WTC11 (cell line): ENCODE measurements around the gene DSG4. TPM values are rescaled to one million over a fixed set of nuclear protein-coding genes. Genes with fewer than 3 reads are reported as not detected.

Source experiments
- ATAC-seq: fragments of 200-7000 bp; cut with Tn5 transposase; 2 replicates; pipeline ENCODE4 v1.10.0; 2021; ENCODE audit warnings: mild to moderate bottlenecking, moderate library complexity
- CTCF ChIA-PET: fragments of 300-600 bp; sonication (Branson Sonifier 250); formaldehyde crosslinking; loops from one replicate; lab custom pipeline; 2021; ENCODE audit warnings: antibody characterized with exemption; lab: Charles Lee
- POLR2A ChIA-PET: fragments of 350-600 bp; sonication (Branson Sonifier 250); formaldehyde crosslinking; loops from one replicate; lab custom pipeline; 2021; ENCODE audit warnings: antibody characterized with exemption; lab: Charles Lee
- DNase-seq: peaks from one replicate; pipeline ENCODE4 v3.0.0; 2021; ENCODE audit warnings: low spot score
- H3K27ac Mint-ChIP-seq: 2 replicates; pipeline ENCODE4 v1.8.0; 2021; ENCODE audit warnings: mixed read lengths
- H3K27me3 Mint-ChIP-seq: 2 replicates; pipeline ENCODE4 v1.8.0; 2021; ENCODE audit warnings: low read depth, mild to moderate bottlenecking, moderate library complexity, mixed read lengths
- H3K36me3 Mint-ChIP-seq: 2 replicates; pipeline ENCODE4 v1.8.0; 2021; ENCODE audit warnings: mixed read lengths
- H3K4me1 Mint-ChIP-seq: 2 replicates; pipeline ENCODE4 v1.8.0; 2022; ENCODE audit warnings: mixed read lengths
- H3K4me3 Mint-ChIP-seq: 2 replicates; pipeline ENCODE4 v1.8.0; 2021; ENCODE audit warnings: mild to moderate bottlenecking, moderate library complexity, mixed read lengths
- H3K9me3 Mint-ChIP-seq: 2 replicates; pipeline ENCODE4 v1.8.0; 2021; ENCODE audit warnings: mixed read lengths
- AFF4 ChIP-seq: sonication (generic); formaldehyde crosslinking; IDR thresholded peaks from 2 replicates; pipeline ENCODE4 v1.8.1; 2023; ENCODE audit warnings: mild to moderate bottlenecking, missing genetic modification reagents, borderline replicate concordance
- ATF6 ChIP-seq: sonication (generic); formaldehyde crosslinking; IDR thresholded peaks from 2 replicates; pipeline ENCODE4 v1.8.1; 2023; ENCODE audit warnings: mild to moderate bottlenecking, missing genetic modification reagents
- CDX4 ChIP-seq: fragments of 250-450 bp; sonication (Bioruptor Pico); IDR thresholded peaks from 2 replicates; pipeline ENCODE4 v1.9.0; 2021; ENCODE audit warnings: moderate library complexity, mild to moderate bottlenecking, inconsistent platforms, borderline replicate concordance
- ESRRA ChIP-seq: sonication (generic); formaldehyde crosslinking; IDR thresholded peaks from 2 replicates; pipeline ENCODE4 v1.8.1; 2022; ENCODE audit warnings: mild to moderate bottlenecking, missing genetic modification reagents, borderline replicate concordance
- GABPB1 ChIP-seq: sonication (generic); formaldehyde crosslinking; IDR thresholded peaks from 2 replicates; pipeline ENCODE4 v1.8.1; 2023; ENCODE audit warnings: mild to moderate bottlenecking, missing genetic modification reagents
- GRHL2 ChIP-seq: fragments of 250-450 bp; sonication (Bioruptor Pico); IDR thresholded peaks from 2 replicates; pipeline ENCODE4 v1.8.0; 2022; ENCODE audit warnings: mild to moderate bottlenecking, moderate library complexity; ENCODE audit not compliant: insufficient replicate concordance, severe bottlenecking
- GTF2I ChIP-seq: fragments of 250-450 bp; sonication (Bioruptor Pico); conservative IDR thresholded peaks from 2 replicates; pipeline ENCODE4 v1.4.0; 2021; ENCODE audit warnings: mild to moderate bottlenecking
- HMGA2 ChIP-seq: fragments of 250-450 bp; sonication (Bioruptor Pico); IDR thresholded peaks from 2 replicates; pipeline ENCODE4 v1.4.0; 2021; ENCODE audit warnings: mild to moderate bottlenecking, moderate library complexity
- KAT7 ChIP-seq: sonication (generic); formaldehyde crosslinking; IDR thresholded peaks from 2 replicates; pipeline ENCODE4 v1.8.1; 2023; ENCODE audit warnings: missing genetic modification reagents, mild to moderate bottlenecking, borderline replicate concordance
- MXD4 ChIP-seq: fragments of 250-450 bp; sonication (Bioruptor Pico); IDR thresholded peaks from 2 replicates; pipeline ENCODE4 v1.8.0; 2021; ENCODE audit warnings: mild to moderate bottlenecking, moderate library complexity, borderline replicate concordance
- MYBL2 ChIP-seq: sonication (generic); formaldehyde crosslinking; IDR thresholded peaks from 2 replicates; pipeline ENCODE4 v1.8.1; 2023; ENCODE audit warnings: mild to moderate bottlenecking, moderate library complexity, missing genetic modification reagents
- NR3C1 ChIP-seq: sonication (generic); formaldehyde crosslinking; conservative IDR thresholded peaks from 2 replicates; pipeline ENCODE4 v1.8.1; 2023; ENCODE audit warnings: low read depth, mild to moderate bottlenecking, missing genetic modification reagents
- RELA ChIP-seq: sonication (generic); formaldehyde crosslinking; IDR thresholded peaks from 2 replicates; pipeline ENCODE4 v1.8.1; 2022; ENCODE audit warnings: missing genetic modification reagents, mild to moderate bottlenecking, borderline replicate concordance
- SMAD4 ChIP-seq: sonication (generic); formaldehyde crosslinking; IDR thresholded peaks from 2 replicates; pipeline ENCODE4 v1.8.0; 2022; ENCODE audit warnings: mild to moderate bottlenecking, missing genetic modification reagents
- SOX15 ChIP-seq: fragments of 250-450 bp; sonication (Bioruptor Pico); IDR thresholded peaks from 2 replicates; pipeline ENCODE4 v1.9.0; 2021; ENCODE audit warnings: mild to moderate bottlenecking
- TCF7 ChIP-seq: sonication (generic); formaldehyde crosslinking; IDR thresholded peaks from 2 replicates; pipeline ENCODE4 v1.8.0; 2022; ENCODE audit warnings: mild to moderate bottlenecking, low read depth, missing genetic modification reagents, moderate library complexity
- TEAD1 ChIP-seq: sonication (generic); formaldehyde crosslinking; IDR thresholded peaks from 2 replicates; pipeline ENCODE4 v1.8.0; 2022; ENCODE audit warnings: mild to moderate bottlenecking, missing genetic modification reagents
- ZBTB43 ChIP-seq: sonication (generic); formaldehyde crosslinking; IDR thresholded peaks from 2 replicates; pipeline ENCODE4 v1.8.1; 2023; ENCODE audit warnings: mild to moderate bottlenecking, missing genetic modification reagents
- ZNF121 ChIP-seq: sonication (generic); formaldehyde crosslinking; IDR thresholded peaks from 2 replicates; pipeline ENCODE4 v1.8.0; 2023; ENCODE audit warnings: missing genetic modification reagents
- ZNF219 ChIP-seq: sonication (generic); formaldehyde crosslinking; IDR thresholded peaks from 2 replicates; pipeline ENCODE4 v1.8.0; 2023; ENCODE audit warnings: missing genetic modification reagents, mild to moderate bottlenecking, borderline replicate concordance
- ZNF263 ChIP-seq: sonication (generic); formaldehyde crosslinking; IDR thresholded peaks from 2 replicates; pipeline ENCODE4 v1.8.1; 2022; ENCODE audit warnings: low read depth, mild to moderate bottlenecking, moderate library complexity, missing genetic modification reagents
- ZNF416 ChIP-seq: fragments of 250-450 bp; sonication (Bioruptor Pico); IDR thresholded peaks from 2 replicates; pipeline ENCODE4 v1.9.0; 2021; ENCODE audit warnings: mild to moderate bottlenecking, inconsistent platforms
- total RNA-seq: library from RNA; stranded (reverse); gene quantifications from 3 replicates; pipeline ENCODE4 v1.2.3, GENCODE V29; 2021
- TF ChIP-seq, protein P1 (sequence below): fragments of 250-450 bp; sonication (Bioruptor Pico); IDR thresholded peaks from 2 replicates; pipeline ENCODE4 v2.1.2; 2022; ENCODE audit warnings: mild to moderate bottlenecking, moderate library complexity
- TF ChIP-seq, protein P2 (sequence below): sonication (generic); formaldehyde crosslinking; IDR thresholded peaks from 2 replicates; pipeline ENCODE4 v1.8.1; 2023; ENCODE audit warnings: mild to moderate bottlenecking, missing genetic modification reagents, moderate library complexity

Gene DSG4
- total RNA-seq, 1 experiment from 2014 or later = not detected

- Mint-ChIP-seq H3K36me3 (peaks cover 13% of the 10 kb centered on the region), H3K27ac (no peak overlapping the region), H3K4me3 (no peak overlapping the region), H3K27me3 (0 out of 2 replicates have a peak, but pooled peaks cover 2% of the 10 kb centered on the region), H3K4me1 (peaks cover 7% of the 10 kb centered on the region), H3K9me3 (peaks cover 11% of the 10 kb centered on the region)
- POLR2A ChIA-PET = no interaction called here
- ATAC-seq = no peak
- CTCF ChIA-PET = no interaction called here
- no peak for TF ChIP-seq CDX4 (CRISPR knock-in tag)
- no peak for TF ChIP-seq ESRRA (CRISPR knock-in tag)
- no peak for TF ChIP-seq GRHL2 (CRISPR knock-in tag)
- no peak for TF ChIP-seq HMGA2 (CRISPR knock-in tag)
- TF ChIP-seq KAT7 (CRISPR knock-in tag) = no peak
- no peak for TF ChIP-seq TEAD1 (CRISPR knock-in tag)
- TF ChIP-seq SMAD4 (CRISPR knock-in tag) = no peak
- TF ChIP-seq, protein P1, sequence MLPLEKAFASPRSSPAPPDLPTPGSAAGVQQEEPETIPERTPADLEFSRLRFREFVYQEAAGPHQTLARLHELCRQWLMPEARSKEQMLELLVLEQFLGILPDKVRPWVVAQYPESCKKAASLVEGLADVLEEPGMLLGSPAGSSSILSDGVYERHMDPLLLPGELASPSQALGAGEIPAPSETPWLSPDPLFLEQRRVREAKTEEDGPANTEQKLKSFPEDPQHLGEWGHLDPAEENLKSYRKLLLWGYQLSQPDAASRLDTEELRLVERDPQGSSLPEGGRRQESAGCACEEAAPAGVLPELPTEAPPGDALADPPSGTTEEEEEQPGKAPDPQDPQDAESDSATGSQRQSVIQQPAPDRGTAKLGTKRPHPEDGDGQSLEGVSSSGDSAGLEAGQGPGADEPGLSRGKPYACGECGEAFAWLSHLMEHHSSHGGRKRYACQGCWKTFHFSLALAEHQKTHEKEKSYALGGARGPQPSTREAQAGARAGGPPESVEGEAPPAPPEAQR (CRISPR knock-in tag) = no peak
- no peak for TF ChIP-seq ZNF121
- no peak for TF ChIP-seq RELA
- TF ChIP-seq MXD4 (CRISPR knock-in tag) = no peak
- TF ChIP-seq MYBL2 (CRISPR knock-in tag) = no peak
- TF ChIP-seq NR3C1 (CRISPR knock-in tag) = no peak
- TF ChIP-seq ZNF416 (CRISPR knock-in tag) = no peak
- TF ChIP-seq ZNF219 (CRISPR knock-in tag) = no peak
- TF ChIP-seq ATF6 (CRISPR knock-in tag) = no peak
- DNase-seq = no peak
Measured at GRCh38 chr18:31354990-31355389, 21.6 kb upstream of the DSG4 start.

- peaks cover 11% of the 10 kb centered on the region for H3K9me3 Mint-ChIP-seq
- POLR2A ChIA-PET = no interaction called here
- TF ChIP-seq RELA = no peak
- H3K4me1 Mint-ChIP-seq = peaks cover 7% of the 10 kb centered on the region
- CTCF ChIA-PET = interaction anchor here (2.3 kb wide), 1 partner anchor 69 kb away, joined by 5 read pairs; no protein-coding TSS in a partner anchor
- no peak overlapping the region for H3K4me3 Mint-ChIP-seq
- DNase-seq (no peak), ATAC-seq (no peak)
- H3K27ac Mint-ChIP-seq = no peak overlapping the region
- H3K36me3 Mint-ChIP-seq = peaks cover 13% of the 10 kb centered on the region
- 0 out of 2 replicates have a peak, but pooled peaks cover 2% of the 10 kb centered on the region for H3K27me3 Mint-ChIP-seq
Measured at GRCh38 chr18:31356025-31356424, 20.6 kb upstream of the DSG4 start.

- peaks cover 9% of the 10 kb centered on the region; the same call in 1 of the 2 replicates for H3K9me3 Mint-ChIP-seq
- DNase-seq = no peak
- peaks cover 6% of the 10 kb centered on the region; the same call in 1 of the 2 replicates for H3K36me3 Mint-ChIP-seq
- ATAC-seq = no peak
- no peaks in the 10 kb centered on the region for H3K4me1 Mint-ChIP-seq
- no peak overlapping the region for H3K27ac Mint-ChIP-seq
- ChIA-PET POLR2A (no interaction called here), CTCF (no interaction called here)
- no peak overlapping the region for H3K4me3 Mint-ChIP-seq
- no peaks in the 10 kb centered on the region for H3K27me3 Mint-ChIP-seq
- TF ChIP-seq GTF2I (CRISPR knock-in tag) (no peak), GABPB1 (CRISPR knock-in tag) (no peak), AFF4 (CRISPR knock-in tag) (no peak), TCF7 (CRISPR knock-in tag) (no peak), ZBTB43 (CRISPR knock-in tag) (no peak), ZNF263 (CRISPR knock-in tag) (no peak), SOX15 (CRISPR knock-in tag) (no peak)
- TF ChIP-seq, protein P2, sequence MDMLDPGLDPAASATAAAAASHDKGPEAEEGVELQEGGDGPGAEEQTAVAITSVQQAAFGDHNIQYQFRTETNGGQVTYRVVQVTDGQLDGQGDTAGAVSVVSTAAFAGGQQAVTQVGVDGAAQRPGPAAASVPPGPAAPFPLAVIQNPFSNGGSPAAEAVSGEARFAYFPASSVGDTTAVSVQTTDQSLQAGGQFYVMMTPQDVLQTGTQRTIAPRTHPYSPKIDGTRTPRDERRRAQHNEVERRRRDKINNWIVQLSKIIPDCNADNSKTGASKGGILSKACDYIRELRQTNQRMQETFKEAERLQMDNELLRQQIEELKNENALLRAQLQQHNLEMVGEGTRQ (CRISPR knock-in tag) = no peak
Measured at GRCh38 chr18:31364190-31364589, 12.4 kb upstream of the DSG4 start.
